Nephron progenitor cell (in vitro differentiated cells): ENCODE measurements around the gene SORCS2.

Source experiments
- DNase-seq: peaks from one replicate; pipeline ENCODE4 v3.0.0; 2021
- H3K27ac Mint-ChIP-seq: 2 replicates; pipeline ENCODE4 v1.8.0; 2021; ENCODE audit warnings: mild to moderate bottlenecking, moderate library complexity, mixed read lengths
- H3K27me3 Mint-ChIP-seq: 2 replicates; pipeline ENCODE4 v1.8.0; 2021; ENCODE audit warnings: mild to moderate bottlenecking, low read depth, mixed read lengths; ENCODE audit not compliant: poor library complexity
- H3K36me3 Mint-ChIP-seq: 2 replicates; pipeline ENCODE4 v1.8.0; 2021; ENCODE audit warnings: low read depth, mixed read lengths
- H3K4me1 Mint-ChIP-seq: 2 replicates; pipeline ENCODE4 v1.8.0; 2021; ENCODE audit warnings: mixed read lengths
- H3K4me3 Mint-ChIP-seq: 2 replicates; pipeline ENCODE4 v1.8.0; 2021; ENCODE audit warnings: mild to moderate bottlenecking, moderate library complexity, mixed read lengths
- H3K9me3 Mint-ChIP-seq: 2 replicates; pipeline ENCODE4 v1.8.0; 2021; ENCODE audit warnings: mild to moderate bottlenecking, moderate library complexity, mixed read lengths
- TF ChIP-seq, protein P1 (sequence below): fragments of 200-600 bp; sonication (generic); IDR thresholded peaks from 2 replicates; pipeline ENCODE4 v1.5.0; 2021; ENCODE audit warnings: antibody characterized with exemption

SORCS2 gene

DNA sequence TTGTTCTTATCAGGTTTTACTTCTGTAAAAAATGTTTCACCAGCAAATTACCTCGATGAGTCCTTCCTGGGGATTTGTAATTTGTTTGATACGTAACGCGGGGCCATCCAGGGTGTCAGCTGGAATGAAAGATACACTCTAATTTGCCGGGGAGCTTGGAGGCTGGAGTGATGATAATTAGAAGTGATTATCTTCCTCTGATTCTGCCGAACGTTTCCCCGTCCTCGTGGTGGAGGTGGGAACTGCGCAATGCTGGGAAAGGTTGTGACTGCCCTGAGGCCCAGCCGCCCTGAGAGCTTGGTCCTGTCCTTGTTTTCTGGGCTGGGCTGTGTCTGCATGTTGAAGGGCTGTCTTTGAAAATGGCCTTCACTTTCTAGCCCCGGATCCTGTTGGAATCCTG lies 48.0 kb downstream of the SORCS2 start:
- H3K27me3 Mint-ChIP-seq = peaks cover 6% of the 10 kb centered on the region
- H3K4me3 Mint-ChIP-seq = no peak overlapping the region
- peaks cover 41% of the 10 kb centered on the region for H3K4me1 Mint-ChIP-seq
- H3K9me3 Mint-ChIP-seq = no peaks in the 10 kb centered on the region
- TF ChIP-seq, protein P1, sequence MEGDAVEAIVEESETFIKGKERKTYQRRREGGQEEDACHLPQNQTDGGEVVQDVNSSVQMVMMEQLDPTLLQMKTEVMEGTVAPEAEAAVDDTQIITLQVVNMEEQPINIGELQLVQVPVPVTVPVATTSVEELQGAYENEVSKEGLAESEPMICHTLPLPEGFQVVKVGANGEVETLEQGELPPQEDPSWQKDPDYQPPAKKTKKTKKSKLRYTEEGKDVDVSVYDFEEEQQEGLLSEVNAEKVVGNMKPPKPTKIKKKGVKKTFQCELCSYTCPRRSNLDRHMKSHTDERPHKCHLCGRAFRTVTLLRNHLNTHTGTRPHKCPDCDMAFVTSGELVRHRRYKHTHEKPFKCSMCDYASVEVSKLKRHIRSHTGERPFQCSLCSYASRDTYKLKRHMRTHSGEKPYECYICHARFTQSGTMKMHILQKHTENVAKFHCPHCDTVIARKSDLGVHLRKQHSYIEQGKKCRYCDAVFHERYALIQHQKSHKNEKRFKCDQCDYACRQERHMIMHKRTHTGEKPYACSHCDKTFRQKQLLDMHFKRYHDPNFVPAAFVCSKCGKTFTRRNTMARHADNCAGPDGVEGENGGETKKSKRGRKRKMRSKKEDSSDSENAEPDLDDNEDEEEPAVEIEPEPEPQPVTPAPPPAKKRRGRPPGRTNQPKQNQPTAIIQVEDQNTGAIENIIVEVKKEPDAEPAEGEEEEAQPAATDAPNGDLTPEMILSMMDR = no peak
- H3K36me3 Mint-ChIP-seq = no peaks in the 10 kb centered on the region
- DNase-seq = no peak
- no peak overlapping the region for H3K27ac Mint-ChIP-seq

DNA sequence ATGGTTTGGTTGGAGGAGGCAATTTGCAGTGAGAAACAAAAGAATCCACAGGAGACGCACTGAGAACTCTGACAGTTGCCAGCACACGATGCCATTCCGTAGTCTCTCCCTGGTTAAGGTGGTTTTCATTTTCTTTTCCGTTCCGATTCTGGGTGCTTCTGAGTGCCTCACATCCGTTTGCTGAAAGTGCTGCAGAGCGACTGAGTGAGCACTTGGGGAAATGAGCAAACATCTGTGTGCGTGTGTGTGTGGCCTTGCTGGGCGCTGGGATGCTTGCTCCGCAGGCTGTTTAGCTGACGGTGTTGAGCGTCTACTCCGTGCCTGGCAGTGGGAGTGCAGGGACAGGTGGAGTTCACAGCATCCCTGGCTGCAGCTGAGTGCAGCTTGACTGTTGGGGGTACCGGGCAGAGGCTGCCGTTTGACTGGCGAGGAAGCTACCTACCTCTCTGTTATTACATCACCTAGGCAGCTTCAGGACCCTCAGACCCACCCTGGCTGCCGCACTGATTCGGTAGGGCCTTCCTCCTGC lies 49.3 kb downstream of the SORCS2 start:
- no peak overlapping the region for H3K27ac Mint-ChIP-seq
- no peak for DNase-seq
- TF ChIP-seq, protein P1 = no peak
- H3K36me3 Mint-ChIP-seq = no peaks in the 10 kb centered on the region
- peaks cover 41% of the 10 kb centered on the region for H3K4me1 Mint-ChIP-seq
- no peaks in the 10 kb centered on the region for H3K9me3 Mint-ChIP-seq
- no peak overlapping the region for H3K4me3 Mint-ChIP-seq
- peaks cover 2% of the 10 kb centered on the region for H3K27me3 Mint-ChIP-seq

DNA sequence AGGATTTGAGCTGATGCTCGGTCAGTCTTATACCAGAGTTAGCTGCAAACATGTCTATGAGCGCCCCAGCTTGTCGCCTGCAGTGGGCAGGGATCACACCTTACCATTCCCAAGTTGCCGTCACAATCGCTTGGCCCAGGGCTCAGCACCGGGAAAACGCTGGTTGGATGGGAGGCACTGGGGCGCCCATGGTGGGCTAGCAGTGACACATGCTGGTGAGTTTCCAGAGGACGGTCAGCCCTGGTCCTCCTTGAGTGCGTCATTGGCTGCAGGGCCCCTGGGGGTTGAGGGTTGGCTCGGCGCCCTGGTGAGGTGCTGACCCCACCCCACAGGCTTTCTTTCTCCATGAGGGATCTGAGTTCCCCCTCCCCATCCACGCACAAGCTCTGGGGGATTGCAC lies 50.4 kb downstream of the SORCS2 start:
- peaks cover 47% of the 10 kb centered on the region for H3K4me1 Mint-ChIP-seq
- H3K36me3 Mint-ChIP-seq = no peaks in the 10 kb centered on the region
- H3K27me3 Mint-ChIP-seq = peaks cover 4% of the 10 kb centered on the region
- no peak for DNase-seq
- H3K9me3 Mint-ChIP-seq = no peaks in the 10 kb centered on the region
- H3K4me3 Mint-ChIP-seq = no peak overlapping the region
- TF ChIP-seq, protein P1 = no peak
- H3K27ac Mint-ChIP-seq = no peak overlapping the region

DNA sequence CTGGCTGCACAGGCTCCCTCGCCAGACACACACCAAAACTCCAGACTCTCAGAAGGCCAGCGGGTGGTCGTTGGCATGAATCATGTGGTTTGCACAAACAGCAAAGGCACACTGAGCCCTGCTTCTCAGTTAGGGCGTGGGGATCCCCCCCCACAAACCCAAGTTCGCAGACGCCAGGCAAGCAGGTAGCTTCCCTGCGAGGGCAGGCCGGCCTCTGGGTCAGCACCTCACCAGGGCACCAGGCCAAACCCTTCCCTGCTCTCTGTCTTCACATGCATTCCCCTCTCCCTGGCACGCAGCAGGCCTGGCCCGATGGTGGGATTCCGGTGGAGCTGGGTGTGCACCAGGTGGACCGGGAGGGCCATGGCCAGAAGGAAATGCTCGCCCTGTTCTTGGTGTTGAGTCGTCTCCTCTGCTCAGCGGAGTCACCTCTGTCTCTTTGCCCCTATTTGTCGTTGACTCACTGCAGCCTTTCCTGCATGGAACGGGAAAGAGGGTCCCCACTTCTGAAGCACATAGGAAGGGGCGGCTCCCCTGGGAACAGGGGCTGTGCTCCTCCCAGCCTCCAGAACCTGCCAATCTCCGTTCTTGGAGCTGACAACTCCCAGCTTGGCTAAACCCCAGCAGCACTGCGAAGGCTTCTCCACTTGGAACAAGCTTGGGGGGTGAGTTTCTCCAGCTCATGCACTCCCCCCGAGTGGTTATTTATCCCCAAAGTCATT lies 51.4 kb downstream of the SORCS2 start:
- TF ChIP-seq, protein P1 = no peak
- no peak for DNase-seq
- Mint-ChIP-seq H3K27me3 (peaks cover 4% of the 10 kb centered on the region), H3K4me1 (peaks cover 40% of the 10 kb centered on the region), H3K36me3 (peaks cover 3% of the 10 kb centered on the region), H3K4me3 (no peak overlapping the region), H3K27ac (no peak overlapping the region), H3K9me3 (no peaks in the 10 kb centered on the region)

DNA sequence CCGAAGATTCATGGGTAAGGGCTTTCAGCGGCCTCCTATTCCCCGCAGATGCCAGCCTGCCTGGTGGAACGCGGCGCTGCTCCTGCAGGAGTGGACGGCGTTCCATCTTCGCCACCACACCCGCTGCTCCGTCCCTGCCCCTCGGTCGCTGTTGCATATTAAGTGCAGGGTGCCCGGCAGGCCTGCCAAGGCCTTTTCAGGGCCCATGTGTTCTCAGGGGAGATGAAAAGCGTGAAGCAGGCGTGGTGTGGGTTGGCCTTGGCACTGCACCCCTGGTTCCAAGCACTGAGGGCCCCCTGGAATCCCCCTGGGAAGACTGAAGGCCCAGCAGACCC lies 52.0 kb downstream of the SORCS2 start:
- H3K27ac Mint-ChIP-seq = no peak overlapping the region
- H3K4me1 Mint-ChIP-seq = peaks cover 35% of the 10 kb centered on the region
- peaks cover 8% of the 10 kb centered on the region for H3K36me3 Mint-ChIP-seq
- TF ChIP-seq, protein P1 = no peak
- H3K27me3 Mint-ChIP-seq = peaks cover 4% of the 10 kb centered on the region
- no peak for DNase-seq
- peaks cover 4% of the 10 kb centered on the region for H3K9me3 Mint-ChIP-seq
- H3K4me3 Mint-ChIP-seq = no peak overlapping the region

DNA sequence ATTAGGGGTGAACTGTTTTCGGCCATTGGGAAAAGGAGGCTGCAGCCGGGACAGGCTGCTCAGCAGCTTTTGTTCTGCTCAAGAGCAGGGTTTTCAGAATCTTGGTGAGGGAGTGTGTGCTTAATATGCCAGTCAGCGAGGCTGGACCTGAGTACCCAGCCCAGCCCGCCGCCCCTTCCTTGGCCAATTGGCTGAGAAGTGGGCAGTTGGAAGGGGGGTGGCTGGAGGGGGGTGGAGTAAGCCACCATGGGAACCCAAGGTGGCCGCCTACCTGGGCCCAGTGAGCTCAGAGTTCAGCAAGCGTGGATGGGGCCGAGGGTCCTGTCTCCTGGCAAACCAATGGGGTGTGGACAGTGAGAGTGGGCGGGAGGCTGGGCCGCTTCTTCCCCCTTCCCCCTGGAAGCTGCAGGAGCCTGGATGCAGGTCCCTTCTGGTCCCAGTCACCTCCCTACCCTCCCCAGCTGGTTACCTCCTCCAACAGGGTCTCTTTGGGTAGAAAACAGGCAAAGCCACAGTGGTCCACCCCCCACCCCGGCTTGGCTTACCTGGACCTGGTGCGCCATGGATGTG lies 52.5 kb downstream of the SORCS2 start:
- H3K9me3 Mint-ChIP-seq = peaks cover 4% of the 10 kb centered on the region
- TF ChIP-seq, protein P1 = no peak
- no peak overlapping the region for H3K4me3 Mint-ChIP-seq
- peaks cover 4% of the 10 kb centered on the region for H3K27me3 Mint-ChIP-seq
- peaks cover 29% of the 10 kb centered on the region for H3K4me1 Mint-ChIP-seq
- H3K27ac Mint-ChIP-seq = no peak overlapping the region
- H3K36me3 Mint-ChIP-seq = peaks cover 8% of the 10 kb centered on the region
- DNase-seq = no peak
